Astrocyte (in vitro differentiated cells and primary cell): ENCODE results near the gene FAM222B. TPM values are rescaled to one million over a fixed set of nuclear protein-coding genes. Genes with fewer than 3 reads are reported as not detected.

Experiments
- DNase-seq: peaks from one replicate; pipeline ENCODE4 v3.0.0-alpha.2; 2010; ENCODE audit warnings: low read depth
- FAIRE-seq: peaks from 2 replicates; lab custom pipeline; 2011; peaks lifted over from hg19 to GRCh38; lab: Jason Lieb, UNC
- H2AFZ ChIP-seq: 2 replicates; pipeline ENCODE4 v1.6.0; 2012; ENCODE audit warnings: low read depth, low read length, inconsistent platforms
- H3K27ac ChIP-seq: 2 replicates; pipeline ENCODE4 v1.5.1; 2011; ENCODE audit warnings: low read depth, low read length, inconsistent platforms
- H3K27me3 ChIP-seq: 2 replicates; pipeline ENCODE4 v1.6.0; 2011; ENCODE audit warnings: low read length, inconsistent platforms; ENCODE audit not compliant: insufficient read depth
- H3K36me3 ChIP-seq: 2 replicates; pipeline ENCODE4 v1.5.1; 2011; ENCODE audit warnings: low read length, inconsistent platforms; ENCODE audit not compliant: insufficient read depth
- H3K4me1 ChIP-seq: 2 replicates; pipeline ENCODE4 v1.5.1; 2011; ENCODE audit warnings: low read length, inconsistent platforms; ENCODE audit not compliant: insufficient read depth
- H3K4me2 ChIP-seq: 2 replicates; pipeline ENCODE4 v1.6.0; 2012; ENCODE audit warnings: low read length, inconsistent platforms
- H3K4me3 ChIP-seq: 2 replicates; pipeline ENCODE4 v1.5.1; 2011; ENCODE audit warnings: low read depth, mild to moderate bottlenecking, low read length, inconsistent platforms; ENCODE audit not compliant: insufficient read depth
- H3K79me2 ChIP-seq: 2 replicates; pipeline ENCODE4 v1.6.0; 2012; ENCODE audit warnings: mild to moderate bottlenecking, low read length, inconsistent platforms; ENCODE audit not compliant: insufficient read depth
- H3K9ac ChIP-seq: 2 replicates; pipeline ENCODE4 v1.6.0; 2012; ENCODE audit warnings: mild to moderate bottlenecking, low read length, inconsistent platforms
- H3K9me3 ChIP-seq: 2 replicates; pipeline ENCODE4 v1.5.1; 2012; ENCODE audit warnings: low read depth, mild to moderate bottlenecking, low read length, inconsistent platforms; ENCODE audit not compliant: insufficient read depth
- H4K20me1 ChIP-seq: 2 replicates; pipeline ENCODE4 v1.6.0; 2012; ENCODE audit warnings: low read length, inconsistent platforms; ENCODE audit not compliant: insufficient read depth
- H3K27ac Mint-ChIP-seq: one replicate; pipeline ENCODE4 v1.8.0; 2021; ENCODE audit warnings: mild to moderate bottlenecking, mixed read lengths; ENCODE audit not compliant: unreplicated experiment
- H3K27me3 Mint-ChIP-seq: one replicate; pipeline ENCODE4 v1.8.0; 2021; ENCODE audit warnings: low read depth, mixed read lengths; ENCODE audit not compliant: unreplicated experiment
- H3K36me3 Mint-ChIP-seq: one replicate; pipeline ENCODE4 v1.8.0; 2021; ENCODE audit warnings: low read depth, mixed read lengths; ENCODE audit not compliant: unreplicated experiment
- H3K4me1 Mint-ChIP-seq: one replicate; pipeline ENCODE4 v1.8.0; 2021; ENCODE audit warnings: low read depth, mixed read lengths; ENCODE audit not compliant: unreplicated experiment
- H3K4me3 Mint-ChIP-seq: one replicate; pipeline ENCODE4 v1.8.0; 2021; ENCODE audit warnings: mild to moderate bottlenecking, moderate library complexity, mixed read lengths; ENCODE audit not compliant: unreplicated experiment
- H3K9me3 Mint-ChIP-seq: one replicate; pipeline ENCODE4 v1.8.0; 2021; ENCODE audit warnings: mild to moderate bottlenecking, mixed read lengths; ENCODE audit not compliant: unreplicated experiment
- EZH2 ChIP-seq: IDR thresholded peaks from 2 replicates; pipeline ENCODE4 v1.6.1; 2012; ENCODE audit warnings: mild to moderate bottlenecking, low read length, inconsistent platforms; ENCODE audit not compliant: insufficient read depth
- total RNA-seq: library from RNA; stranded (reverse); gene quantifications from 2 replicates; pipeline ENCODE4 v1.2.1, GENCODE V29; 2021
- TF ChIP-seq, protein P1 (sequence below): IDR thresholded peaks from 2 replicates; pipeline ENCODE4 v1.5.1; 2011; ENCODE audit warnings: low read depth, mild to moderate bottlenecking, inconsistent platforms, low read length, moderate library complexity; ENCODE audit not compliant: insufficient read depth

FAM222B gene
- total RNA-seq, 1 donor from 2014 or later = 53.0 TPM

DNA sequence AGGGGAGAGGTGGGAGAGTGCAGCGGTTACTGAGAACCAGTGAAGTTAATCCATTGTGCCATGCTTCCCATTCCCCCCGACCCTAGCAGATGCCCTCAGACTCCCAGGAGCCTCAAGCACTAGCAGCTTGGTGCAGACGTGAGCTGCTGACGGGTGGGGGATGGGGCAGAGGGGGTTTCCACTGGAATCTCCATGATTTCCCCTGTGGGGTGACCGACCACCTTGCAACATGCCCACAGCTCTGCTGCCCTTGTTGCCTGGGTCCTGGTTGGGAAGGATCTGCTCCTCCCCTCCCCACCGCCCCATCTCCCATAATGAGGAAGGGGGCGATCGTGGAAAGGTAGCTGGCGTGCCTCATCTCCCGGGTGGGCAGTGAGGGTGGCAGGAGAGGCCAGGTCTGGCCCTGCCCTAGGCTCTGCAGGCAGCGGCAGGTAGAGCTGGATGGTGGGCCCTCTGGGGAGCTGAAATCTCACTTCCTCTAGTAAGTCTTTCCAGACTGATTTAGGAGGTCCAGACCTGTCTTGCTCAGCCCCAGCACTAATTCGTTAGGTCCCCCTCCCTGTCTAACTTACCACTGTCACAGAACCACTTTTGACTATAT, 45.4 kb upstream of the FAM222B start:
- Mint-ChIP-seq H3K4me1 (no peaks in the 10 kb centered on the region), H3K27ac (no peak overlapping the region), H3K4me3 (no peak overlapping the region), H3K36me3 (peaks cover 5% of the 10 kb centered on the region), H3K27me3 (no peaks in the 10 kb centered on the region), H3K9me3 (no peaks in the 10 kb centered on the region)
- H3K4me3 ChIP-seq = no peak overlapping the region
- no peak overlapping the region for H3K27ac ChIP-seq
- DNase-seq = no peak
- H4K20me1 ChIP-seq = peaks cover 18% of the 10 kb centered on the region
- H3K9ac ChIP-seq = no peak overlapping the region
- no peaks in the 10 kb centered on the region for H3K9me3 ChIP-seq
- no peak for FAIRE-seq
- no peaks in the 10 kb centered on the region for H3K36me3 ChIP-seq
- no peaks in the 10 kb centered on the region for H3K27me3 ChIP-seq
- H3K4me1 ChIP-seq = no peaks in the 10 kb centered on the region
- no peak overlapping the region for H2AFZ ChIP-seq
- no peak for TF ChIP-seq EZH2
- TF ChIP-seq, protein P1, sequence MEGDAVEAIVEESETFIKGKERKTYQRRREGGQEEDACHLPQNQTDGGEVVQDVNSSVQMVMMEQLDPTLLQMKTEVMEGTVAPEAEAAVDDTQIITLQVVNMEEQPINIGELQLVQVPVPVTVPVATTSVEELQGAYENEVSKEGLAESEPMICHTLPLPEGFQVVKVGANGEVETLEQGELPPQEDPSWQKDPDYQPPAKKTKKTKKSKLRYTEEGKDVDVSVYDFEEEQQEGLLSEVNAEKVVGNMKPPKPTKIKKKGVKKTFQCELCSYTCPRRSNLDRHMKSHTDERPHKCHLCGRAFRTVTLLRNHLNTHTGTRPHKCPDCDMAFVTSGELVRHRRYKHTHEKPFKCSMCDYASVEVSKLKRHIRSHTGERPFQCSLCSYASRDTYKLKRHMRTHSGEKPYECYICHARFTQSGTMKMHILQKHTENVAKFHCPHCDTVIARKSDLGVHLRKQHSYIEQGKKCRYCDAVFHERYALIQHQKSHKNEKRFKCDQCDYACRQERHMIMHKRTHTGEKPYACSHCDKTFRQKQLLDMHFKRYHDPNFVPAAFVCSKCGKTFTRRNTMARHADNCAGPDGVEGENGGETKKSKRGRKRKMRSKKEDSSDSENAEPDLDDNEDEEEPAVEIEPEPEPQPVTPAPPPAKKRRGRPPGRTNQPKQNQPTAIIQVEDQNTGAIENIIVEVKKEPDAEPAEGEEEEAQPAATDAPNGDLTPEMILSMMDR = no peak
- peaks cover 2% of the 10 kb centered on the region for H3K79me2 ChIP-seq
- H3K4me2 ChIP-seq = no peak overlapping the region

DNA sequence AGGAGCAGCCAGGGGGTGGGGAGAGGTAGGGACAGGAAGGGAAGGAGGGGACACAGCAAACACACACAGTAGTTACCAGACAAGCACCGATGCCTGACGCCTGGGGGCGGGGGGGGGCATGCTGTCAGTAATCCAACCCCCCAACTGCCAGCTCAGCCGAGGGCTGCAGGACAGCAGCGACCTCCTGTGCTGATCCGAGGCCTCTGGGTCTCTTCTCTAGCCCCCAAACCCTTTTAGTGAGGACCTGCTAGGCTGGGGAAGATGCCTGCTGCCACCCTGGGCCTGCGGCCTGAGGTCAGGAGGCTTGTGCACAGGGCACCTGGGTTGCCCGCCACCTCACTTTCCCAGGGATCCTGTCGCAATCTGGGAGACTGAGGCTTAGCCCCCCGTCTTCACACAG, 43.4 kb upstream of the FAM222B start:
- peaks cover 10% of the 10 kb centered on the region for H4K20me1 ChIP-seq
- FAIRE-seq (no peak), DNase-seq (no peak)
- TF ChIP-seq, protein P1 = no peak
- TF ChIP-seq EZH2 = no peak
- H3K27ac Mint-ChIP-seq = no peak overlapping the region
- no peak overlapping the region for H2AFZ ChIP-seq
- H3K4me1 Mint-ChIP-seq = no peaks in the 10 kb centered on the region
- no peak overlapping the region for H3K4me2 ChIP-seq
- no peak overlapping the region for H3K4me3 ChIP-seq
- no peaks in the 10 kb centered on the region for H3K36me3 ChIP-seq
- no peak overlapping the region for H3K9ac ChIP-seq
- no peaks in the 10 kb centered on the region for H3K4me1 ChIP-seq
- H3K27ac ChIP-seq = no peak overlapping the region
- H3K27me3 ChIP-seq = no peaks in the 10 kb centered on the region
- H3K9me3 Mint-ChIP-seq = no peaks in the 10 kb centered on the region
- peaks cover 2% of the 10 kb centered on the region for H3K79me2 ChIP-seq
- no peaks in the 10 kb centered on the region for H3K9me3 ChIP-seq
- H3K36me3 Mint-ChIP-seq = peaks cover 13% of the 10 kb centered on the region
- H3K27me3 Mint-ChIP-seq = no peaks in the 10 kb centered on the region
- no peak overlapping the region for H3K4me3 Mint-ChIP-seq

DNA sequence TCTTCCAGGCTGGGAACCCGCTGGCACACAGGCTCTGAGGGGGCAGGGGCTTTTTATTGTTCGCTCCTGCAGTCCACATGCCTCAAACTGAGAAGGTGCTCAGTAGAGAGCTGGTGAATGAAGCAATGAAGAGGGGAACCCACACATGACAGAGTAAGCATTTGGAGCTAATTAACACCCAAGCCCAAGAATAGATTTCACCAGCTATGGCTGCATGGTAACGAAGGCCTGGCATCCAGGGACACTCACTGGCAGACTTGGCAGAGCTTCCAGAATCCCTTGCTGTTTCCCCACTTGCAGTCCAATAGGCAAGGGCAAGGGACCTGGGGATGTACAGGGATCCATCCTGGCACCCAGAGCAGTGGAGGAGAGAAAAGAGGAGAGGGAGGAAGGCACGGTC, 42.8 kb upstream of the FAM222B start:
- no peaks in the 10 kb centered on the region for H3K9me3 Mint-ChIP-seq
- Histone ChIP-seq H3K9me3 (no peaks in the 10 kb centered on the region), H3K9ac (no peak overlapping the region), H3K27ac (no peak overlapping the region), H3K4me3 (no peak overlapping the region), H4K20me1 (peaks cover 8% of the 10 kb centered on the region), H3K4me1 (no peaks in the 10 kb centered on the region), H2AFZ (no peak overlapping the region), H3K36me3 (no peaks in the 10 kb centered on the region), H3K79me2 (peaks cover 2% of the 10 kb centered on the region), H3K27me3 (no peaks in the 10 kb centered on the region), H3K4me2 (no peak overlapping the region)
- no peak for TF ChIP-seq EZH2
- TF ChIP-seq, protein P1 = no peak
- DNase-seq (no peak), FAIRE-seq (no peak)
- H3K4me3 Mint-ChIP-seq = no peak overlapping the region
- no peaks in the 10 kb centered on the region for H3K27me3 Mint-ChIP-seq
- H3K36me3 Mint-ChIP-seq = peaks cover 17% of the 10 kb centered on the region
- no peaks in the 10 kb centered on the region for H3K4me1 Mint-ChIP-seq
- H3K27ac Mint-ChIP-seq = no peak overlapping the region
